SIG-M5 (cell line): ENCODE results near the gene FCN3.

Source experiments
- DNase-seq: peaks from one replicate; lab custom pipeline; 2025; lab: John Stamatoyannopoulos, UW

Gene FCN3

DNA sequence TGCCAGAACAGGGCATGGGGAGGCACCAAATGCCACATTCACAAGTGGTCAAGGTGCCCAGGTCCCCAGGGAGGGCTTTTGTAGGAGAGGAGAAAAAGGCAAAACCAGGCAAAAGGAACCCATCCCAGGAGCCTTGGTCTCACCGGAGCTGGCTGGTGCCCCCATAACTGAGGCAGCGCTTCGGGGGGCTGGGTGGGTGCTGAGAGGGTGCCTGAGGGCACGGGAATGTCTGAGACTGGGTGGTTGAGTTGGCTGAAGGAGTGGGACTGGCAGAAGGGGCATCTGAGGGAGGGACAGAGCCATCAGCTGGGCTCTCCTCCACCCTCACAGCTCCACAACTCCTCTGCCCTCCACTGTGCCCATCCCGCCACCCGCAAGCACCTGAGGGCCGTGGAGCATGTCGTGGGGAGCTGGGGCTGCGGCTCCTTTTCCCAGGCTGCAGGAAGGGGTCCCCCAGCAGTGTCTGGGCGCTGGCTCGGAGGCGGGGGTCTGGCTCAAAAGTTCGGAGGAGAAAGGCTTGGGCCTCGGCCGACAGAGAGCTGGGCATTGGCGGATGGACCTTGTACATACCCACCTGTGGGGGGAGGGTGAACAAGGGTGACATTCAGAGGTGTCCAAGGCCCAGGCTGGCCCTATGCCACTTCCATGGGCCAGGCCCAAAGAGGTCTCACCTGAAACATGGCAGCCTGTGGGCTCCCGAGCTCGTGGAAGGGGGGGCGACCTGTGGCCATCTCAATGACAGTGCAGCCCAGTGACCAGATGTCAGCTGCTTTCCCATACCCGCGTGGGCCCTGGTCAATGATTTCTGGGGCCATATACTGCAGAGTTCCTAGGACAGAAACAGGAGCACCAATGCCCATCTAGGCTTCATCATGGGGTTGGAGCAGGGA, 16.3 kb downstream of the FCN3 start:
- no peak for DNase-seq

DNA sequence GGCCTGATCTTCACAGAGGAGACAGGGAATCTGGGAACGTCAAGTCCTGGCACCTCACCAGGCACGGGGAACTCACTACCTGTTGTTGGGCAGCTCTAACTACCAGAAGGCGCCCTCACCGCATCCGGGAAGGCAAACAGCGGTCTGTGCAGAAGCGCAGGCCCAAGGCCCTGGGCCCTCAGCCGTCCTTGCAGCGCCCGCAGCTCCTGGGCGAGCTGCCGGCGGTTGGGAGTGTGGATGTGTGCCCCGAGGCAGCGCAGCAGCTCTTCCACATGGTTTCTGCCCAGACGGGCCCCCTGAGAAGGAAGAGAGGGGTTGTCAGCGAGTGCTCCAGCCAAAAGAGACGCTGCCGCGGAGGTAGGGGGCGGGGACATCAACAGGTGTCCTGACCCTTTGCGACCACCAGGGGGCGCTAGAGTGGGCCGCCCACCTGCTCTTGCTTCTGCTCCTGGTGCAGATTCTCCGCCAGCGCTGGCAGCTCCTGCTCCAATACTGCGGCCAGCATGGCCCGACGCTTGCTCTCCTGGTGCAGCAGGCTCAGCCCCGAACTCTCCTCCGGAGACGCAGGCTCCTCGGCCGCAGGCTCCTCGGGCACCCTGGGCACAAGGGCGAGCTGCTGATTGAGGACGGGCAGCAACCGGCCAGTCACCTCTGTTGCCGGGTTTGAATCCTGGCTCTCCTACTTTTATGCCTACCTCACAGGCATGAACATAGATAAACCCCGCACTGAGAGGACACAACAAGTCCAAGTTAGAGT, 17.2 kb downstream of the FCN3 start:
- no peak for DNase-seq

DNA sequence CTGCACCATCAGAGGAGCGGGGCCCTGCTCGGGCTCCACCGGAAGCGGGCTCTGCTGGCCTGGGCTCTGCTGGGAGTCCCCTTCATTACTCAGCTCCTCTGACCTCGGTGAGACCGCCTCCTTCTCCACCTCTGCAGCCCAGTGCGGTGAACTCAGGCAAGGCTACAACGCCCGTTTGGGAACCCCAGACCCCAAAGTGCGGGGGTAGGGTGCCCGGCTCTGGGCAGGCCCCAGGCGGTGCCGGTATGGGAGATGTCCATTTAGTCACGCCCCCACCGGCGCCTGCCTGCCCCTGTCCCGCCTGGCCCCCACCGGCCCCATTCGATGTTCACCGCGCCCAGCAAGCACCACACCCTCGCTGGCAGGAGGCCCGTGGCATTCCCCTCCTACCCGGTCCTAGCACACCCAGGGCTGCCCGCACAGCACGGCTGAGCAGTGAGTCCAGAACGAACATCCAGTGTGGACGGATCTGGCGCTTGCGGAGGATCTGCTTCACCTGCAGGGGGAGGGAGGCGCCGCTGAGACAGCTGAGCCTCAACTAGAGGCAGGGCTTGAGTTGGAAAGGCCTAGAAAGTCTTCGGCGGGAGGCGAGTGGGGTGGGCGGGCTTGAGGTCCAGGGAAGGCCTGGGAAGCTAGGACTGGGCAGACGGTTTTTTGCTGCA, 17.9 kb downstream of the FCN3 start:
- no peak for DNase-seq

DNA sequence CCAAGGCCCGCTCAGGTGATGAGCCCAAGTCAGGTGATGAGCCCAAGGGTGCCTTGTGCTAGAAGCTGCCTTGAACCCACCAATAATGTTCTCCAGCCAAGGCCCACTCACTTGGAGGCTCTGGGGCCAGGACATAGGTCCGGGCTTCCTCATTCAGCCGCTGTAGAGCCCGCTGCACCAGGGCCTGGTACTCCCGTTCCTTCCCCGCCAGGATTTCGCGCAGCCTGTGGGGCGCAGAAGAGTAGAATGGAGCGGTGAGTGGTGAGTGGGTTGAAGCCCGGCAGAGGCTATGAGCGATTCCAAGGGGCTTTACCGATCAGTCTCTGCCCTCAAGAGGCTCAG, 18.4 kb downstream of the FCN3 start:
- DNase-seq = no peak

DNA sequence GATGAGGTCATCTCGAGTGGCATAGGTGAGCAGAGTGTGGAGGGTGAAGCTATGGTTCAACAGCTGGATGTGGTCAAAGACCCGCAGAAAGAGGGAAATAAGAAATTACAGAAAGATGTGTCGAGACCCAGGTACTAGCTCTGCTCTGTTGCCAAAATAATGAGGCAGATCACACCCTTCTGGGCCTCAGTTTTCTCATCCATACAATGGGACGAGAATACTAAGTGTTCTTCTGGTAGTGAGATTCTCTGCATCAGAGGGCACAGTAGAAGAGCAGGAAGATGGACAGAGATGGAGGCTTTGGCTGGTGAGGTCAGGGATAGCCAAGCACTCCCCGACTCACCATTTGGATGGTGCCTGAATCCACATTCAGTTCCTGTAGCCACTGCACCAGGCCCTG, 18.9 kb downstream of the FCN3 start:
- DNase-seq = no peak

DNA sequence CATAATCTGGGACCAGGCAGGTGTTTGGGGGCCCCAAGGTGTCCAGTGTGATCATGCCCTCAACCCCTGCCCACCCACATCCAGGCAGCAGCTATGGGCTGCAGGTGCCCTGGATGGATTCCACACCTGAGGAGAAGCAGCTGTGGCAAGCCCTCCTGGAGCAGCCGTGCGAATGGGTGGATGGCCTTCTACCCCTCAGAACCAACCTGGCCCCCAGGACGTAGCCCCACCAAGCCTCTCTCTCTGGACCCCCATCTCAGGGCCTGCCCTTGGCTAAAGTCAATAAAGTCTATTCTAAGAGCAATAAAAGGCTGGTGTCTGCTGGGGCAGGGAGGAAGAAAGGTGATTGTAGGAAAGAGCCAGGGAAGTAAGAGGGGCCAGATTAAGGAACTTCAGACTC, 21.0 kb downstream of the FCN3 start:
- DNase-seq = no peak

DNA sequence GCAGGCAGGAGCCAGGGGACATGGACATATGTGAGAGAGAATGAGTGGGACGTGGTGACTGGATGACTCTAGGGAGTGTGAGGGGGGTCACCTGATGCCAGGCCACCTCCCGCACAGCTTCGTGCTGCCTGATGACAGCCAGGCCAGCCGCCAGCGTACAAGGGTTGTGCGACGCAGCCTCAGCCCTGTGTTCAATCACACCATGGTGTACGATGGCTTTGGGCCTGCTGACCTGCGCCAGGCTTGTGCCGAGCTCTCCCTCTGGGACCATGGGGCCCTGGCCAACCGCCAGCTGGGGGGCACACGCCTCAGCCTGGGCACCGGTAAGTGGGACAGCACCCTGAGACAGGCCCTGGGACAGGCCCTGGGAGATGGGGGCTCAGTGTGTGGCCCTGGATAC, 21.5 kb downstream of the FCN3 start:
- DNase-seq = no peak

DNA sequence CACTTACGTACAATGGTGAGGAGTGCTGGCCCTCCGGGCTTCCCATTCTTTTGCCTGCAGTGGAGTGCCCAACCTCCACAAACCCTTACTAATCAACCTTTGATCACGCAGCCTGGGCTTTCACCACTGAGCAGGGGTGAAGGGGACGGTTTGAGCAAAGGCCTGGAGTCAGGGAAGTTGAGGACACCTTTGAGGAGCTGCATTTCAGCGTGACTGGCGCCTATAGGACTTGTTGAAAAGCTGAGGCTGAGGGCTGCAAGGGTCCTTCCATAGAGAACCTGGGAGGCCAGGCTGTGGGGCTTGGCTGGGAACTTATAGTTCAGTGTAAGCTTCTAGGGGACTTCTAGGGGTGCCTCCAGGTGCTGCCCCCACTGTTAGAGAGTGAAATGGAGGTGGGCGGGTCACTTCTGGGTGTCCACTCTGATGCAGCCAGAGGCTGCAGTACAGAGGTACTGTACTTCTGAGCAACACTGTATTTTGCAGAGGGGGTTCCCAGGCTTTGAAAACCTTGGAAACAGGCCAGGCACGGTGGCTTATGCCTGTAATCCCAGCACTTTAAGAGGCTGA, 23.0 kb downstream of the FCN3 start:
- DNase-seq = no peak

DNA sequence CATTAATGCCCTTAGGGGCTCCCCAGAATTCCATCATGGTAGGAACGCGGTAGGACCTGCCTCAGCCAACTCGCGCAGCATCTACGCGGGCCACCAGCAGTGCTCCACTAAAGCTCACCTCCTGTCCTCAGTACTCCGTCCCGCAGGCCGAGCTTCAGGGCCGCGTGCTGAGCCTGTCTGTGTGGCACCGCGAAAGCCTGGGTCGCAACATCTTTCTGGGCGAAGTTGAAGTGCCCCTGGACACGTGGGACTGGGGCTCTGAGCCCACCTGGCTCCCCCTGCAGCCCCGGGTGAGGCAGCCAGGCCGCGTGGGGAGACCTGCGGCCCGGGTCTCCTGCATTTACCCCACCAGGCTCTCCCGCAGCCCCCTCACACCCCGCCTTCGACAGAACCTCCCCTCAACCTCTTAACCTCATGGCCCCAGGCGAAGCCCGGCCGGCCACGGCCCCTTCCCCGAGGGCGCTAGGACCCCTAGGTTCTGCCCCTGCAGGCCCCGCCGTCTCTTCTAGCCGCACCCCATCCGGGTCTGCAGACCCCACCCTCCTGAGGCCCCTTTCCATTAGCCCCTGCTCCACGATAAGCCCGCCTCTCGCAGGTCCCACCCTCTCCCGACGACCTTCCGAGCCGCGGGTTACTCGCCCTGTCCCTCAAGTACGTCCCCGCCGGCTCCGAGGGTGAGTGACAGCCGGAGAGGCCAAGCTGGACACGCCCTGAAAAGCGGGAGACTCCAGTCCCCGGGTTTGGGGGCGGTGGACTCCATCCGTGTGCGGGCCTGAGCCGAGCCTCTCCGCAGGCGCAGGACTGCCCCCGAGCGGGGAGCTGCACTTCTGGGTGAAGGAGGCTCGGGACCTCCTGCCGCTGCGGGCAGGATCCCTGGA, 23.7 kb downstream of the FCN3 start:
- no peak for DNase-seq

DNA sequence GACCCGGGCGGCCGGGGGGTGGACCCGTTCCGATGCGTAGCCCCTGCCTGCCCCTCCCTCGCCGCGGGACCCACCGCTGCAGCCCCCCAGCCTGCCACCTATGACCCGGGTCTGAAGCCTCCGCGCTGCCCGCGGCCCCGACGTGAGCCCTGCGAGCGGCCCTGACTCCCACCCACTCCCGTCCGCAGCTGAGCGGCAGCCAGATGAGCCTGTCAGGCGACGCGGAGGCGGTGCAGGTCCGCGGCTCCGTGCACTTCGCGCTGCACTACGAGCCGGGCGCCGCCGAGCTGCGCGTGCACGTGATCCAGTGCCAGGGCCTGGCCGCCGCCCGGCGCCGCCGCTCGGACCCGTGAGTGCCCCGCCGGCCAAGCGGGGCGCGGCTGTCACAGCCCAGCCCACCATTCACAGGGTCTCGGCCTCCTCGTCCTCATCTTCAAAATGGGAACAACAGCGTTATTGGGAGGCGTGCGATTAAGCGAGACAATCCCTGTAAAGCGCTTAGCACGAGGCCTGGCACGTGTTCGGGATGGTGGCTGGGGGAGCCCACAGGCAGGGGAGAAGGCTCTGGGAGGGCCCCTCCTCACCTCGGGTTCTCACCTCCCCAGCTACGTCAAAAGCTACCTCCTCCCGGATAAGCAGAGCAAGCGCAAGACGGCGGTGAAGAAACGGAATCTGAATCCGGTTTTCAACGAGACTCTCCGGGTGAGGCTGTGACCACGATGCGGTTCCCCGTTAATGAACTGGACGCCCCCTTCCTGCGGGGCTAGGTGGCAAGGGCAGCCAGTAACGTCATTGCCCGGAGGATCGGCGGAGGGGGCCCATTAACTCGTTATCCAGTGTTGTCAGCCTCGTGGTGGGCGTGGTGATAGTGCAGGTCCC, 24.6 kb downstream of the FCN3 start:
- DNase-seq = no peak

DNA sequence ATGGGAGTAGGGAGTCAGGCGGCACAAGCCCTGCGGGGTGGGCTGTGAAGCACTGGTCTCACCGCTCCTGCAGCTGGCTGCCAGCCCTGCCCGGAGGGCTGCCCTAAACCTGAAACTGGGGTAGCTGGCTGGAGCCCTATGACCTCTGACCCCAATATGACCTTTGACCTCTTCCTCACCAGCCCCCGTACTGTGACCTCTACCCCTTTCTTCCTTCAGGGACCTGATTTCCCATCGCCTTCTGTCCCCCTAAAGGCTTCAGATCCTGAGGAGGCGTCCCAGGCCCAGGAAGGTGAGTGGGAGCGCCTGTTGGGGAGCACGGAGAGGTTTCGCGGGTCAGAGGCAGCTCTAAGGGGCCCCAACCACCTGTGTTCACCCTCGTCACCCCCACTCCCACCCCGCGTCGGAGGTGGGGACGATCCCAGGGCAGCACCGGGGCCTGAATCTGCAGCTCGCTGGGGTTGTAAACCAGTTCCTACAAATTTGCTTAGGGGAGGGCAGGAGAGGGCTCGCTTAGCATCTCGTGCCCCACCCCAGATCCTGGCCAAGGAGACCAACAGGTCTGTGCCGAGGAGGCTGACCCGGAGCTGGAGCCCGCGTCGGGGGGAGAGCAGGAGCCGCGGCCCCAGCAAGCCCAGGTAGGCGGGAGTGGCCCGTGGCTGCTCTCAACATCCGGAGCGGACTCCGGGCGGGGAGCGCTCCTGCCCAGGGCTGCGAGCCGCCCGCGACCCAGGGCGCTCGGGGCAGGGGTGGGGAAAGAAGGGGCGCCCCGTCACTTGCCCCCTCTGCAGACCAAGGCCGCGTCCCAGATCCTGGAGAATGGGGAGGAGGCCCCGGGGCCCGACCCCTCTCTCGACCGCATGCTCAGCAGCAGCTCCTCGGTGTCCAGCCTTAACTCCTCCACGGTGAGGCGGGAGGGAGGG, 25.5 kb downstream of the FCN3 start:
- no peak for DNase-seq

DNA sequence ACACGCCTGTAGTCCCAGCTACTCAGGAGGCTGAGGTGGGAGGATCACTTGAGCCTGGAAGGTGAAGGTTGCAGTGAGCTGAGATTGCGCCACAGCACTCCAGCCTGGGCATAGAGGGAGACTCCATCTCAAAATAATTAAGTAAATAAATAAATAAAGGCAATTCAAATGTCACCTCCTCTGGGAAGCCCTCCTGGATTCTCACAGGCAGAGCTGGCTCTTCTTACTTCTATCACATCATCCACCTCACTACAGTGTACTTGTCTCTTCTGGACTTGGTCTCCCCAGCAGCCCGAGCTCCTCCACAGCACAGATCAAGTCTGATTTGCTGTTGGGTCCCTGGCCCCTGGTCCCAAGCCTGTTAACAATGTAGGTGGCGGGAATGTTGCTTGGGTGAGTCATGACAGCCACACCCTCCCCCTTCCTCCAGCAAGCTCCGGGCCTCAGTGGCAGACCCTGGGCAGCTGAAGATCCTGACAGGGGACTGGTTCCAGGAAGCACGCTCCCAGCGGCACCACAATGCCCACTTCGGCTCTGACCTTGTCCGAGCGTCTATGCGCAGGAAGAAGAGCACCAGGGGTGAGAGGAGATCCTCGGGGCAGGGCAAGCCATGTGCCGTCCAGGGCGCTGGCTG, 27.5 kb downstream of the FCN3 start:
- no peak for DNase-seq

DNA sequence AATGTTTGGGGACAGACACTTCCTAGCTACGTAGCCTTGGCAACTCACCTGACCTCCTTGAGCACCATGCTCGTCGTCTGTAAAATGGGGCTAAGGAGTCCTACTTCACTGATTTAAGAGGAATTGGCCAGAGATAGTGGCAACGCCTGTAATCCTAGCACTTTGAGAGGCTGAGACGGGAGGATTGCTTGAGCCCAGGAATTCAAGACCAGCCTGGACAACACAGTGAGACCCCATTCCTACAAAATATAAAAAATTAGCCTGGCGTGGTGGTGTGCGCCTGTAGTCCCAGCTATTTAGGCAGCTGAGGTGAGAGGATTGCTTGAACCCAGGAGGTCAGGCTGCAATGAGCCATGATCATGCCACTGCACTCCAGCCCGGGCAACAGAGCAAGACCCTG, 28.3 kb downstream of the FCN3 start:
- no peak for DNase-seq

DNA sequence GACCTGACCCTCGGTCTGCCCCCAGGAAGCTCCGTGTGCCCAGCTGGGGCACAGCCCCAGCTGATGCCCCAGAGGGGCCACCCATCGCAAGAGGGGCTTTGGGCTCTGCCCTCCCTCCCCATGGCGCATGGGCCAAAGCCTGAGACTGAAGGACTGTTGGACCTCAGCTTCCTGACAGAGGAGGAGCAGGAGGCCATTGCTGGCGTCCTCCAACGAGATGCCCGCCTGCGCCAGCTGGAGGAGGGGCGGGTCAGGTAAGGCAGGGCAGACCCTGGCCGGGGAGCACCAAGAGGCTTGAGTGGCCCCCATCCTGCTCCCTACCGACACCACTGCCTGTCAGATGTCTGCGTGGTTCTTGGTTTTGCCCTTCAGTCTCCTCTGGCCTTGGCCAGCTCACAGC, 29.4 kb downstream of the FCN3 start:
- no peak for DNase-seq

DNA sequence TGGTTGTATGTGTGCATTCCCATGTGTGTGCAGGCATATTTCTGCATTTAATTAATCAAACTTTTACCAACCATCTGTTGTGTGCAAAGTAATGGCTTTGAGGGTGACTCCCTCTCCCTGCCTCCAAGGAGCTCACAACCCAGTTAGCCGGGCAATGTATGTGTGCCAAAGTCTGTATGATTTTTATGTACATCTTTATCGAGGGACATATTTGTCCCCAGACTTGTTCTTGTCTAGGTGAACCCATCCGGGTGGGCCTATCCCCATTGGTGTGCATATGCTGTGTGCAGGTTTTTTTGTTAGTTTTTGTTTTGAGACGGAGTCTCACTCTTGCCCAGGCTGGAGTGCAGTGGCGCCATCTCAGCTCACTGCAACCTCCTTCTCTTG, 31.0 kb downstream of the FCN3 start:
- no peak for DNase-seq

DNA sequence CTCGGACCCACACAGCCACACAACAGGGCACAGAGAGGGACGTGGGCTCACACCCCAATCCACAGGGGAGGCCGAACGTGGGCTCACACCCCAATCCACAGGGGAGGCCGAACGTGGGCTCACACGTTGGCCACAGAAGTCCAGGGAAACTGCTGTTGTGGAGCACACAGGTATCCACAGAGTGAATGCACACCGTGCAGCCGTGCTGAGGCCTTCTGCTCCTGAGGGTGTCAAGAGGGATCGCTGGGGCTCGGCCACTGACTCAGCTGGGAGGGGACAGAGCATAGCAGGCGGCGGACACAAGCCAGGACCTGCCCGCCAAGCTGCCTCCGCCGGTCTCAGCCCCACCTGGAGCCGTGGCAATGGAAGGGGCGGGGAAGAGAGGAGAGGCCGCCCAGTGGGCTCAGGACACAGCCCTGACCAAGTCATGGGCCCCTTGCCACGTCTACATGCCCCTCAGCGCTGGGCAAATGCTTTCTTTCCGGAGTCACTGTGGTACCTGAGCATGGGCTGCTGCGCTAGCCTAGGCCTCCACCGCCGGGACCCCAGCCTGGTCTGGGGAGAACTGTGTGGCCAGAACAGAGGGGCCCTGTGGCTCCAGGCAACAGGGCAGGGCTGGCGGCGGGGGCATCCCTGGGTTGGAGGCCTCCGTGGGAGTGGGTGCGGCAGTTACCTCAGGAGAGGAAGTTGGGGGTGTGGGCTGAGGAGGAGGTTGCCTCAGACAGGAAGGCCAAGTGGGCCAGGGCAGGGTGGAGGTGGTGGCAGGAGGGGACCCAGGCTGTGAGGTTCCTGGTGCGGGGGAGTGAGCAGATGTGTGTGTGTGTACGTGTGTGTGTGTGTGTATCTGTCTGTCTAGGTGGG, 31.6 kb downstream of the FCN3 start:
- peak; percentile 17 for DNase-seq

DNA sequence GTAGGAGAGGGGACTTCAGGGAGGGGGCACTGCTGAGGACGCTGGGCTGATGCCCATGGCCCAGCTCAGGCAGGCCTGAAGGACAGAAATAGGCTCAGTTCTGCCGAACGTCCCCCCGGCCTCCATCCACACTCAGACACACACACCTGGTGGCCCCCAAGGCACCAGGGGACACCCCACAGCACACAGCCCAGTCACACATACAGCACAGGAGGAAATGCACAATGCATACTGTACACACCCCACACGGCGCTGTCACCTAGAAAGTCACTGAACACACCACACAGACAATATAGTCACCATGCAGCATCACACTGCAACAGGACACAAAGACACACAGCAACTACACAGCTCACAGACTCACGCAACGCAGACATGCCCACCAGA, 32.2 kb downstream of the FCN3 start:
- no peak for DNase-seq
